Stimulated activated CD8-positive, alpha-beta memory T cell treated with anti-CD3 and anti-CD28 coated beads, Interleukin-2, amount 100 ng/mL, for 1 hour (primary cell): ENCODE measurements around the gene ACBD6.
"Not testable (repeated sequence)": the region's sequence is repeated elsewhere in the genome, so short reads cannot be mapped to it uniquely, and the experiment has no call there.

ENCODE experiments used
- DNase-seq, 2 donors: peaks; one replicate each; pipeline ENCODE4 v3.0.0-alpha.2; 2020; ENCODE audit warnings: low read depth in 2 of 2

The ACBD6 gene

DNA sequence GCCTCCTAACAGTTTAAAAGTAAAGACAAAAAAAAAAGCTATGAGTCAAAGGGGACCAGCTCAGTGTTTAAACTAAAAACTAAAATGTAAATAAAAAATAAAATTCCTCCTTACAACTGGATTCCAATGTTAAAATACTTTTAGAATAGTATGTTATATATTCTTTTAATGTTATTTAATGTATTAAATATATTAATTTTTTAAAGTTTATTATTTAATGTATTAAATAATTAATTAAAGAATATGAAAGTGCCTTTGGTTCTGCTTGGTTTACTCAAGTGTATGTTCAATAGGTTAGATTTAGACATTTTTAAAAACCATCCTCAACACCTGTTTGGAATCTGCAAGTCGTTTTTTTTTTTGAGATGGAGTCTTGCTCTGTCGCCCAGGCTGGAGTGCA, 13.1 kb downstream of the ACBD6 start:
- no peak for DNase-seq

DNA sequence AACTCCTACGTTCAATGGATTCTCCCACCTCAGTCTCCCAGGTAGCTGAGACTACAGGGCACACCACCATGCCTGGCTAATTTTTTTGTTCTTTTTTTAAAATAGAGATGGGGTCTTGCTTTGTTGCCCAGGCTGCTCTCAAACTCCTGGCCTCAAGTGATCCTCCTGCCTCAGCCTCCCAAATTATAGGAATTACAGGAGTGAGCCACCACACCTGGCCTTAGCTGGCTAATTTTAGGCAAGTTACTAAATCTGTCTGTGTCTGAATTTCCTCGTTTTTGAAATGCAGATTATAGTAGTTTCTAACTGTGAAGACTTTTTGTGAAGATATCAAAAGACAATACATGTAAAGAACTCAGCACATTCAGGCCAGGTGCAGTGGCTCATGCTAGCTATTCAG, 13.7 kb downstream of the ACBD6 start:
- no peak for DNase-seq

DNA sequence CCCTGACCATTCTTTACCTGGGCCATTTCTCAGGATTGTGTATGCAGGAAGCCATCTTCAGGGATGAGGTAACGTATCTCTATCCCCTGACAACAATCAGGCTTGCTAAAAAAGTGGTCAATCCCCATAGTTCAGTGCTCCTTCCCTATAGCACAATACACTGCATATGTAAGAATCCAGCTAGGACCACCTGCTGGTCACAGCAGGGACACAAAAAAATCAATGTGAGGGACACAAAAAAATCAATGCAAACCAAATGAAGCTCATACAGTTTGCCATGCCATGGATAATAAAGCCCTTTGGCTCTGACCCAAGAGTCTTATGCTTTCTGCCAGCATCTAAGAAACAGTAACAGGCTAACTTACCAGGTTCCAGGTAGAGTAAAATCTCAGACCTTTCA, 16.3 kb downstream of the ACBD6 start:
- DNase-seq: no peak

DNA sequence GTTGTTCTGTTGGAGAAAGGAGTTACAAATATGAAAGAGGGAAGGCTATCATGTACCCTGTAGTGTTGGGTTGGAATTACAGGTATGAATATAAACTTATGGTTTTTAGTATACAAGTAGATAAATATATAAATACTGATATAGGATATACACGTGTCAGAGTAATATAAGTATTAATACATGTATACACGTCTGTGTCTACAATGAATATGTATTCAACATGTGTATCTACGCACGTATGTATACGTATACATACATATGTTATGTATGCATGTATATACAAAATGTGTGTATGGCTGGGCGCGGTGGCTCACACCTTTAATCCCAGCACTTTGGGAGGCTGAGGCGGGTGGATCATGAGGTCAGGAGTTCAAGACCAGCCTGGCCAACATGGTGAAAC, 17.9 kb downstream of the ACBD6 start:
- no peak for DNase-seq

DNA sequence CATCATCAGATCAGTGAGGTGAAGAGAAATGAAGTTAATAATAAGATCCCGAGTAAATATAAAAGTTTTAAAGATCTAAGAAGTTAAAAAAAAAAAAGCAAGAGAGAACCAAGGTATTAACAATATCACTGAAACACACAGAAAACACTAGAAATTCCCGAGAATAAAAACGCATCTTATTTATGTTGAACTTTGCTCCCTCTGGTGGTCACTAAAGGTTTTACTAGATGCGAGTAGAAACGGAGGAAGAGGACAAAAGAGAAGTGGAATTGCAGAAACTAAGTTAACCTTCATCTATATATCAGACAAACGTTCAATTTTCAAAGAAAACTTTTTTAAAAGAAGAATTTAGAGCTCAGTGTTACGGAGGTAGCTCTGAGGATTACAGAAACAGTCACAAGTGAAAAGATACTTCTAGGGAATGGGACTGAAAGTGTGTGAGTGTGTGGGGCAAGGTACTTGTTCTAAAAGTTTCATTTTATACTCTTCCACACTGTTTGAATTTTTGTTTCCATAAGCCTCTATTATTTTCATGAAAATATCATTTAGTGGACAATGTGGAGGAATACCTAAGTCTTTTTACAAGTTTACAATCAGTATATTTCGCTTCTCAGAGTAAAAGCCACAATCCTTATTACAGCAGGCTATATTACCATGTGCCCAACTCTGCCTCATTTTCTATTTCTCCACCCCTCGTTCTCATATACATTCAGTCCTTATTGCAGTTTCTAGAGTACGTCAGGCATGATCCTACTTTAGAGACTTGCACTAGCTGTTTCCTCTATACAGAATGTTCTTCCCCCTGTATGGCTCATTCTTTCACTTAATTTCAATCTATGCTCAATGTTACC, 19.7 kb downstream of the ACBD6 start:
- DNase-seq: no peak

DNA sequence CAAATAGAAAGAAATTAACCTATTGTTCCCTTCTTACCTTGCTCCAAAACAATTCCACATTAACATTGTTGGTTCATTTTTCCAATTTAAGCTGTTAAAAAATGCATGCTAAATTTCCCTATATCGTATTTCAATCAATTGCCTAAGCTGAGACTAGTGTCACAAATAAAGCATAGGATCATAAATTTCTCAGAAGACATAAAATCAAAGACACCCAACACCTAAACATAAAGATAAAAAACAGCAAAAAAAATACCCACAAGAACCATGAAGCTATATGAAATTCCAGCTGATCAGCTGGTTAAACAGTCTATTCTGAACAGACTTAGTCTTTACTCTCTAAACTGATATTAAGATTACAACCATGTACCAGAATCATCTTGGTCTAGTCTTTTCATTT, 32.3 kb downstream of the ACBD6 start:
- no peak for DNase-seq

DNA sequence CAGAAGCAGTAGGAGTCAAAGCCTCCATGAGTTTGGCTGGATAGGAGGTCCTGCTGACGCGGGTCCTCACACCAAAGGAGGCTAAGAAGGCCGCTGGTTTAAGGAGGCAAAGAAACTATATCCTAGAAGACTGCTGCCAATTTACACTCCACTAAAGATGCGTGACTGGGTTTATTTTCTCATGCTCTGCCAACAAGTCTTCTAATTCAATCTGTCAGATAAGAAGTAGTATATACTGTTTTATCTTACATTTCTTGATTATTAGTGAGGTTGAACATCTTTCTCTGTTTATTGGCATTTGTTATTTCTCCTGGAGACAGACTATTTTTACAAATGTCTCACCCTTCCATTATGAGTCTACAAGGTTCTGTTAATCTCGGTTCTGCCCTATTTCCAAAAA, 34.1 kb downstream of the ACBD6 start:
- DNase-seq: no peak

DNA sequence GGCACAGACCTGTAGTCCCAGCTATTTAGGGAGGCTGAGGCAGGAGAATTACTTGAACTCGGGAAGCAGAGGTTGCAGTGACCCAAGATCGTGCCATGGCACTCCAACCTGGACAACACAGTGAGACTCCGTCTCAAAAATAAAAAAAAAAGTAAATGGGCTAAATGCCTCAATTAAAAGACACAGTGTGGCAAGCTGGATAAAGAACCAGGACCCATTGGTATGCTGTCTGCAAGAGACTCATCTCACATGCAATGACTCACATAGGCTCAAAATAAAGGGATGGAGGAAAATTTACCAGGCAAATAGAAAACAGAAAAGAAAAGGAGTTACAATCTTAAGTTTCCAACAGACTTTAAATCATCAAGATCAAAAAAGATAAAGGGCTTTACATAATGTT, 40.3 kb downstream of the ACBD6 start:
- DNase-seq: no peak

DNA sequence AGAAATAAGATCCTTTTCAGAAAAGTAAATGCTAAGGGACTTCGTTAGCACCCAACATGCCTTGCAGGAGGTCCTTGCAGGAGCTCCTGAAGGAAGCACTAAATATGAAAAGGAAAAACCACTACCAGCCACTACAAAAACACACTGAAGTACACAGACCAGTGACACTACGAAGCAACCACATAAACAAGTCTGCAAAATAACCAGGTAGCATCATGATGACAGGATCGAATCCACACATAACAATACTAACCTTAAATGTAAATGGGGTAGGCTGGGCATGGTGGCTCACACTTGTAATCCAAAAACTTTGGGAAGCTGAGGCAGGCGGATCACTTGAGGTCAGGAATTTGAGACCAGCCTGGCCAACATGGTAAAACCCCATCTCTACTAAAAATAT, 40.7 kb downstream of the ACBD6 start:
- not testable (repeated sequence) for DNase-seq

DNA sequence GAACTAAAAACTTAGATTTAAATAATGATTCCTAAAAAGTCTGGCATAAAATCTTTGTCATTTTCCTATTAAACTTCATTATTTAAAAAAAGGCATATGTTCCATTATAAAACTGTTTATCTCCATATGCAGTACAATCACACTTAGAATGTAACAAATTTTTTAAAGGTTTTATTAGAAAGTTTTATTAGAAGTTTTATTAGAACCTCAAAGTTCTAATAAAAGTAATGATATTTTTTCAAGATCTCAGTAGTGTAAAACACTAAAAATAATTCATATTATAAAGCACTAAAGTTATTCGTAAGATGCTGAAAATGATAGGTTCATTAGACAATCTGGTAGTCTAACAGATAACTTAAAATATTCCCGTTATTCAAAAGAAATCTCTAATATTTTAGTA, 43.6 kb downstream of the ACBD6 start:
- no peak for DNase-seq

DNA sequence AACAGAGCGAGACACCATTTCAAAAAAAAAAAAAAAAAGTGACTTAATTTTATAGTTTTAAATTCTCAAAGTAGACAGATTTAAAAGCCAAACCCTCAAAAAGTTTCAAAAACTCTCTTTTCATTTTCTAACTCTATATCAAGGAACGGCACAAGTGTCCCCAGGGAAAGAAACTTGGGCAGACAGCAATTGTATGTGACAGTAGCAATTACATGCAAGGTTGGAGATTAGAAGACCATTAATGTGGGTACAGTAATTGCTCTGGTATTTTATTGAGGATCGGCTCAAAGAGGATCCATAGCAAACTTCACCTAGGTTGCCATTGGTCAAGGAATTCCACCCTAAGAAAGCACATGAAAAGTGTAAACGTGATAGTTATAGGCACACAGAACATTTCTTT, 46.2 kb downstream of the ACBD6 start:
- DNase-seq: no peak

DNA sequence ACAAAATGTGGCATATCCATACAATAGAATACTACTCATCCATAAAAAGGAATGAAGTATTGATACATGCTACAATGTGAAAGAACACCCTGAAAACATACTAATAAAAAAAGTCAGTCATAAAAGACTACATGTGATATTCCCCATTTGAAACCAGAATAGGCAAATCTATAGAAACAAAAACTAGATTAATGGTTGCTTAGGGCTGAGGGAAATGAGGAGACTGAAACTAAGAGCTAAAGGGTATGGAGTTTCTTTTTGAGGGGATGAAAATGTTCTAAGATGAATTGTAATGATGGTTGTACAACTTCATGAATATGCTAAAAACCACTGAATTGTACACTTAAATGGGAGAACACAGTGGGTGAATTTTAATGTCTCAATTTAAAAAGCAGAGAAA, 50.9 kb downstream of the ACBD6 start:
- DNase-seq: no peak

DNA sequence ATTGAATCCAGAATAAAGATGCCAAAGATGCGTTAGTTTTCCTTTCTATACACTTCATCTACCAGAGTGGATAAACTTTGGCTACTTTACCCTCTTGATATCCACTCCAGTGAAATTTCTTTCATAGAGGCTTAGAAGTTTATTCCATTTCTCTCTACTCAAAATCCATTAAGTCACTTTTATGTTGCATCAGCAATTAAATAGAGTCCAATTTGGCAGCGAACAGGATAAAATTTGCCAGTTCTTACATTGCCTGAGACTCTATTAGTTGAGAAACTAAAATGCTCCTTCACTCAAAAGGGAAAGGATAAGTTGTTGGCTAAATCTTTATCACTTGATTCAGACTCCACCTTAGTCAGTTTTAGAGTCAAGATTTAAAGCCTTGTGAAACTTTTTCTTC, 57.9 kb downstream of the ACBD6 start:
- no peak for DNase-seq

DNA sequence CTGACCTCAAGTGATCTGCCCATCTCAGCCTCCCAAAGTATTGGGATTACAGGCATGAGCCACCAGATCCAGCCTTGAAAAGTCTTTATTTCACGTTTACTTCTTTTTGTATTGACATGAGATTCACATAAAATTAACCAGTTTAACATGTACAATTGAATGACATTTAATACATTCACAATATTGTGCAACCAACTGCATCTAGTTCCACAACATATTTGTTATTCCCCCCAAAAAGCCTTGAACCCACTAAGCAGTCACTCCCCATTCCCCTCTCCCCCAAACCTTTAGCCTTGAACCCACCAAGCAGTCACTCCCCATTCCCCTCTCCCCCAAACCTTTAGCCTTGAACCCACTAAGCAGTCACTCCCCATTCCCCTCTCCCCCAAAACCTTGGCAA, 62.0 kb downstream of the ACBD6 start:
- no peak for DNase-seq

DNA sequence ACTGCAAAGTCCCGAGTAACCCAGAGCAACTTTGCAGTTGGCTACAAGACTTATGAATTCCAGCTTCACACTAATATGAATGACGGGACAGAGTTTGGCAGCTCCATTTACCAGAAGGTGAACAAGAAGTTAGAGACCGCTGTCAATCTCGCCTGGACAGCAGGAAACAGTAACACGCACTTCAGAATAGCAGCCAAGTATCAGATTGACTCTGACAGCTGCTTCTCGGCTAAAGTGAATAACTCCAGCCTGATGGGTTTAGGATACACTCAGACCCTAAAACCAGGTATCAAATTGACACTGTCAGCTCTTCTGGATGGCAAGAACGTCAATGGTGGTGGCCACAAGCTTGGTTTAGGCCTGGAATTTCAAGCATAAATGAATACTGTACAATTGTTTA, 66.8 kb downstream of the ACBD6 start:
- no peak for DNase-seq

DNA sequence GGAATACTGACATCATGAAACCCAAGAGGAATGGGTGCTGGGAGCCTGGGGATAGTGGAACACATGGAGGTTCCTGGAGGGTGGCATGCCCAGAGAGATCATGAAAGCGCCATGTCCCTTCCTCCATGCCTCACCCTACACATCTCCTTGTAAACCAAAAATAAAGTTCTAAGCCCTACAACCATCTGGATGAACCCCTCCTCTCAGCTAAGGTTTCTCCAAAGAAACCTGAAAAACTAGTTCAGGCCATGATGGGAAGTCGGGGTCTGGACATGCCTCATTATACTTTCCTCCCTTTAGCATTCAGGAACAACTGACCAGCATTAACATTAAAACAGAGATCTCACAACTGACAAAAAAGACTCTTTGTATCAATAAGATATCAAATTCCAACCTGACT, 68.5 kb downstream of the ACBD6 start:
- DNase-seq: no peak

DNA sequence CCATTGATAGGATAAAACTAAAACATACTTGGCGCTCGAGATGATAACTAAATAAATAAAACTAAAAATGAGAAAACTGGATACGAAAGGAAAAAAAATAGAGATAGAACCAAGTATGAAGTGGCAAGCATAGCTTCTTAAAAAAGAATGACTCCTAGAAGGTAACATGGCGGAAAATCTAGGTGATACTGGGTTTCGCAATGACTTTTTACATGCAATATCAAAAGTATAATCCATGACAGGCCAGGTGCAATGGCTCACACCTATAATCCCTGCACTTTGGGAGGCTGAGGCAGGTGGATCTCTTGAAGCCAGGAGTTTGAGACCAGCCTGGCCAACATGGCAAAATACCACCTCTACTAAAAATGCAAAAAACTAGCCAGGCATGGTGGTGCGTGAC, 70.7 kb downstream of the ACBD6 start:
- DNase-seq: no peak

DNA sequence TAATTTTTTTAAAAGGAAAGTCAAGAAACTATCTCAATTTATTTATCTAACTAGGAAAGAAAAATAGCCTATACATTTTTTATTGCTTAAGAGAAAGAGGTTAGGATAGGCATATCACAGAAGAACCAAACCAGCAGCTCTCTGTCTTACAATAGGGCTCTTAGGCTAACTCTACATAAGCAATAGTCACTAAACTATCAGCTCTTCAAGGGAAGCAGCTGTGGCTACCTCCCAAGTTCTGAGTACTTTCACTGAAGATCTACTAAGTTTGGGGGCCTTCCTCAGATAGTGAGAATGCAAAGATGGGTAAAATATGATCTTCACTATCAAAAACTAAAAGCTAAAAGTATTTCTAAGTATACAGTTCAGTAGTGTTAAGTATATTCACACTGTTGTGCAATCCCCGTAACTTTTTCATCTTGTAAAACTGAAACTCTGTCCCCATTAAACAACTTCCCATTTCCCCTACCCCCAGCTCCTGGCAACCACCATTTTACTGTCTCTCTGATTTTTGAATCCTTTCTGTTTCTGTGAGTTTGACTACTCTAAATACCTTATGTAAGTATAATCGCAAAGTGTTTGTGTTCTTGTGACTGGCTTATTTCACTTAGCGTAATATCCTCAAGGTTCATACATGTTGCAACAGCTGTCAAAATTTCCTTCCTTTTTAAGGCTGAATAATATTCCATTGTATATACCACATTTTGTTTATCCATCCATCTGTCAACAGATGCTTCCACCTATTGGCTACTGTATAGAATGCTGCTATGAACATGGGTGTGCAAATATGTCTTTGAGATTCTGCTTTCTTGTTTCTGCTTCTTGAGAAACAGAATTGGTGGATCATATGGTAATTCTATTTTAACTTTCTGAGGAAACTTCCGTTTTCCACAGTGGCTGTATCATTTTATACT, 73.3 kb downstream of the ACBD6 start:
- DNase-seq: no peak

DNA sequence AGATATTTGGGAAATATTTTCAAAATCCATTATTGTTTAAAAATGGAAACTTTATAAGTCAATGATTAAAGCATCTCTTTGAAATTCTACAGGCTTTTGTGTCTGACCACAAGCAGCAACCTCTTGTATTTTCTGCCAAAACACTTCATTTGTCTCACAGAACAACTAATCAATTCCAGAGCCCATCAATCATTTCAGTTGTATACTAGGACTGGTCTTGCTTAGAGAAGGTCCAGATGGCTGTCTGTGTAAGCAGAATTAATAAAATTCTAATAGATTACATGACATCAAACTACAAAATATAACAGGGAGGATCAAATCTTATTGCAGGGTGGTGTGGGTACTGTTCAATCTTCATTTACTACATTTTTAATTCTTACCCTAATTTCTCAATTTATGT, 76.4 kb downstream of the ACBD6 start:
- no peak for DNase-seq

DNA sequence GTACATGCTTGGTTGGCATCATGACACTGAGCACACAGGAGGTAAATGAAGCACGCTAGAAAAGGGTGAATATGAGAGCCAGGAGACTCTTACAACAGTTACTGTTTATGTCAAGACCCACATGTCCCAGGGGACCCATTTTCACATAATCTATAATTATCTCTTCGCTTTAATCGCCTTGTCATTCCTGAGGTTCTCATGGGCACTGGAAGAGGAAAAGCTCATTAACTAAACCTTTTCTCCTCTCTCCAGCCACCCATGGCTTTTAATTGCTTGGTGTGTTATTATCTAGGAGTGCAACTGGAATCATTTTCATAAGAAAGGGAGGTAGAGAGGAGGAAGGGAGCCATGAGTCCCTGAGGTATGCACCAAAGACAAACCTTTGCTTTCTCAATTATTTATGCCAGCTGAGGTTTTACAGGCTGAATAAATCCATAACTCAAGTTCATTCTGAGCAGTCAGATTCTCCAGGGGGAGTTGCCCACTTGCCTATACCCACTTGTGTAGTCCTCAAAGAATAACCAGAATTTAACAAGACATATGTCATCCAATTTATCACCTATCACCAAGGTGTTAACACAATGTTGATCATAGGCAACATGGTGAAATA, 77.4 kb downstream of the ACBD6 start:
- DNase-seq: no peak

DNA sequence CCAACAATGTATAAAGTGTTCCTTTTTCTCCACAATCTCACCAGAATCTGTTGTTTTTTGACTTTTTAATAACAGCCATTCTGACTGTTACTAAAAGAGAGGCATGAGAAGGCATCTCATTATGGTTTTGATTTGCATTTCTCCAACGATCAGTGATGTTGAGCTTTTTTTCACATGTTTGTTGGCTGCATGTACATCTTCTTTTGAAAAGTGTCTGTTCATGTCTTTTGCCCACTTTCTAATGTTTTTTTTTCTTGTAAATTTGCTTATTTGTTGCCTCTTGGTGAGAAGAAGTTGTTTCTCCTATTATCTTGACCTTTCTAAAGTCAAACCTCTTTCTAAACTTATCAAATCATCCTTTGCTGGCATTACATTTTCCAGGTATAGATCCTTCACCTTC, 80.8 kb downstream of the ACBD6 start:
- no peak for DNase-seq

DNA sequence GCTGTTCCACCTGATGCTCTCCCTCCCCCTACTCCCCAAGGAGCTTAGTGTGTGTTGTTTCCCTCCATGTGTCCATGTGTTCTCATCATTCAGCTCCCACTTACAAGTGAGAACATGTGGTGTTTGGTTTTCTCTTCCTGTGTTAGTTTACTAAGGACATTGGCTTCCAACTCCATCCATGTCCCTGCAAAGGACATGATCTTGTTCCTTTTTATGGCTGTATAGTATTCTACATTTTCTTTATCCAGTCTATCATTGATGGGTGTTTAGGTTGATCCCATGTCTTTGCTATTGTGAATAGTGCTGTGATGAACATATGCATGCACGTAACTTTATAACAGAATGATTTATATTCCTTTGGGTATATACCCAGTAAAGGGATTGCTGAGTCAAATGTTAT, 81.2 kb downstream of the ACBD6 start:
- not testable (repeated sequence) for DNase-seq
